PC-3 (cell line): Measurements from ENCODE around the gene CDC42SE2.
"Not testable (repeated sequence)": the region's sequence is repeated elsewhere in the genome, so short reads cannot be mapped to it uniquely, and the experiment has no call there.

Experiments
- EZH2 ChIP-seq: fragments of 300-600 bp; sonication (generic); IDR thresholded peaks from one replicate; pipeline ENCODE4 v1.6.1; 2017; ENCODE audit warnings: antibody characterized with exemption, mild to moderate bottlenecking, low read length; ENCODE audit not compliant: unreplicated experiment
- TF ChIP-seq, protein P1 (sequence below): fragments of 300-600 bp; sonication (generic); conservative IDR thresholded peaks from 2 replicates; pipeline ENCODE4 v1.5.1; 2017; ENCODE audit warnings: antibody characterized with exemption, low read depth, mild to moderate bottlenecking, low read length

DNA sequence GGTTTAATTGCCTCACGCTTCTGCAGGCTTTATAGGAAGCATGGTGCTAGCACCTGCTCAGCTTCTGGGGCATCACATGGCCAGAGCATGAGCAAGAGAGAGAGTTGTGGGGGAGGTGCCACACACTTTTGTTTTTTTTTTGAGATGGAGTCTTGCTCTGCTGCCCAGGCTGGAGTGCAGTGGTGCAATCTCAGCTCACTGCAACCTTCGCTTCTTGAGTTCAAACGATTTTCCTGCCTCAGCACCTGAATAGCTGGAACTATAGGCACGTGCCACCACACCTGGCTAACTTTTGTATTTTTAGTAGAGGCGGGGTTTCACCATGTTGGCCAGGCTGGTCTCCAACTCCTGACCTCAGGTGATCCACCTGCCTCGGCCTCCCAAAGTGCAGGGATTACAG, 135.2 kb downstream of the CDC42SE2 start:
- TF ChIP-seq, protein P1, sequence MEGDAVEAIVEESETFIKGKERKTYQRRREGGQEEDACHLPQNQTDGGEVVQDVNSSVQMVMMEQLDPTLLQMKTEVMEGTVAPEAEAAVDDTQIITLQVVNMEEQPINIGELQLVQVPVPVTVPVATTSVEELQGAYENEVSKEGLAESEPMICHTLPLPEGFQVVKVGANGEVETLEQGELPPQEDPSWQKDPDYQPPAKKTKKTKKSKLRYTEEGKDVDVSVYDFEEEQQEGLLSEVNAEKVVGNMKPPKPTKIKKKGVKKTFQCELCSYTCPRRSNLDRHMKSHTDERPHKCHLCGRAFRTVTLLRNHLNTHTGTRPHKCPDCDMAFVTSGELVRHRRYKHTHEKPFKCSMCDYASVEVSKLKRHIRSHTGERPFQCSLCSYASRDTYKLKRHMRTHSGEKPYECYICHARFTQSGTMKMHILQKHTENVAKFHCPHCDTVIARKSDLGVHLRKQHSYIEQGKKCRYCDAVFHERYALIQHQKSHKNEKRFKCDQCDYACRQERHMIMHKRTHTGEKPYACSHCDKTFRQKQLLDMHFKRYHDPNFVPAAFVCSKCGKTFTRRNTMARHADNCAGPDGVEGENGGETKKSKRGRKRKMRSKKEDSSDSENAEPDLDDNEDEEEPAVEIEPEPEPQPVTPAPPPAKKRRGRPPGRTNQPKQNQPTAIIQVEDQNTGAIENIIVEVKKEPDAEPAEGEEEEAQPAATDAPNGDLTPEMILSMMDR: not testable (repeated sequence)
- TF ChIP-seq EZH2: not testable (repeated sequence)
